ENCODE results near the gene MAOB.

- no peak for TF ChIP-seq CTCF (tag by site-specific recombination; IDR thresholded peaks at IDR 0.05)
- TF ChIP-seq ZNF624 (tag by site-specific recombination; IDR thresholded peaks at IDR 0.05): no peak
- no peak for TF ChIP-seq ZNF560 (tag by site-specific recombination; IDR thresholded peaks at IDR 0.05; ENCODE audit: borderline replicate concordance)
- TF ChIP-seq ZNF501 (tag by site-specific recombination; IDR thresholded peaks at IDR 0.05): no peak
- TF ChIP-seq ZNF114 (tag by site-specific recombination; IDR thresholded peaks at IDR 0.05): no peak
Observed at GRCh38 chrX:43718956-43719355, 163.3 kb downstream of the MAOB start.
